ENCODE data around the gene COLEC11. TPM values are rescaled to one million over a fixed set of nuclear protein-coding genes. Genes with fewer than 3 reads are reported as not detected.

The COLEC11 gene
- total RNA-seq, 1 experiment from 2014 or later = 2.1 TPM

DNA sequence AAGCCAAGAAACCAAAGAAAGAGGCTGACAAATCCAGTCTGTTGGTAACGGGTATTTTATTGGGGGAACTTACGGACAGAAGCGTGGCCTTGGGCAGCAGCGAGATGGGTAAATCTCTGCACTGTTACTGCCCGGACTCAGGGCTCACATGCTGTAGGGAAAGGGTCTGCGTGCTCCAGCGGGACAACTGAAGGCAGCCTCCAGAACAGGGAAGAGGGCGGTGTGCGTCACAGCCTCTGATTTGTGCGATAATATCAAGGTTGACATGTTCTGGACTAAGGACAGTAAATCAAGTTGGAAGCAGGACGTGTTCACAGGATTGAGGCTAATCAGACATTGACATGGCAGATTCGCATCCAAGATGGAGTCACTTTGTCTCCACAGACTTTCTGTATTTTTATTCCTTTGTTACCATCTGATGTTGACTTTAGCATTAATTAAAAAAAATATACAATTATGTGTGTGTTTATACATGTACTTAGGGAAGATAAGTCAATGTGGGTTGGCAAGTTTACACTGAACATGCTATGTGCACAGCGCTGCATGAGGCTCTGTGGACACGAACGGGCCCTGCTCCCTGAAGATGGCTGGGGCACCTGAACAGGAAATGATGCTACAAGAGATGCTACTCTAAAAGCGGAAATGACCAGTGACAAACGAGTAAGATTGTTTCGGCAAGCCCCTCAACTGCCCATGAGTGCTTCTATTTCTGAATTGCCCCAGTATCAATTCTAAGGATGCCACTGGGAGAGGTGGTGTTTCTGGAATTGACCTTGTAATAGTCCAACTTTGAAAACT is 85.8 kb downstream of the COLEC11 start:
- no peak overlapping the region for H3K4me3 ChIP-seq
- no peaks in the 10 kb centered on the region for H3K36me3 ChIP-seq
- DNase-seq = no peak
- no peaks in the 10 kb centered on the region for H3K27me3 ChIP-seq
- H3K9me3 ChIP-seq = no peaks in the 10 kb centered on the region

GRCh38 chr2:3681625-3682024 is 86.7 kb downstream of the COLEC11 start:
- DNase-seq = no peak
- H3K4me3 ChIP-seq = no peak overlapping the region
- no peaks in the 10 kb centered on the region; the same call in 1 of the 2 replicates for H3K27me3 ChIP-seq
- H3K36me3 ChIP-seq = no peaks in the 10 kb centered on the region
- no peaks in the 10 kb centered on the region for H3K9me3 ChIP-seq

DNA sequence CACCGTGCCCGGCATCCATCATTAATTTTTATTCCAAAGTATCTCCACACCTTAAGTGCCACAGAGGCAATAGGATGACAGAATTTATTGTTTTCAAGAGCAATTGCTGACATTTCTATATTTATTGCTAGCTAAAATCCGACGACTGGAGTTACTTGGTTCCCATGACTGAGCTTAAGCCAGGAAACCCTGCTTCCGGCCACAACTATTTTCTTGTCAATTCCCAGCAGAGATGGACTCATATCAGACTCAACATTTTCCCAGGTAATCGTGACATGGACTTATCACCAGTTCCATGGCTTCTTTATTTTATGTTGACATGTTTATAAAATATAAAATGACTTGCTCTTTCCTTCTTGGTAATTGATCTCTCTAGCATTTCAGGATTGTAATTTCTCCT is 87.9 kb downstream of the COLEC11 start:
- Histone ChIP-seq H3K36me3 (no peaks in the 10 kb centered on the region), H3K4me3 (no peak overlapping the region), H3K27me3 (no peaks in the 10 kb centered on the region; the same call in 1 of the 2 replicates), H3K9me3 (no peaks in the 10 kb centered on the region)
- no peak for DNase-seq

GRCh38 chr2:3683748-3684454 is 89.0 kb downstream of the COLEC11 start:
- Histone ChIP-seq H3K9me3 (no peaks in the 10 kb centered on the region), H3K4me3 (no peak overlapping the region), H3K36me3 (no peaks in the 10 kb centered on the region), H3K27me3 (no peaks in the 10 kb centered on the region; the same call in 1 of the 2 replicates)
- no peak for DNase-seq

GRCh38 chr2:3689998-3690748 is 95.3 kb downstream of the COLEC11 start:
- no peak for DNase-seq
- H3K27me3 ChIP-seq = no peaks in the 10 kb centered on the region; the same call in 1 of the 2 replicates
- no peak overlapping the region for H3K4me3 ChIP-seq
- no peaks in the 10 kb centered on the region; the same call in 1 of the 2 replicates for H3K9me3 ChIP-seq
- no peaks in the 10 kb centered on the region for H3K36me3 ChIP-seq

DNA sequence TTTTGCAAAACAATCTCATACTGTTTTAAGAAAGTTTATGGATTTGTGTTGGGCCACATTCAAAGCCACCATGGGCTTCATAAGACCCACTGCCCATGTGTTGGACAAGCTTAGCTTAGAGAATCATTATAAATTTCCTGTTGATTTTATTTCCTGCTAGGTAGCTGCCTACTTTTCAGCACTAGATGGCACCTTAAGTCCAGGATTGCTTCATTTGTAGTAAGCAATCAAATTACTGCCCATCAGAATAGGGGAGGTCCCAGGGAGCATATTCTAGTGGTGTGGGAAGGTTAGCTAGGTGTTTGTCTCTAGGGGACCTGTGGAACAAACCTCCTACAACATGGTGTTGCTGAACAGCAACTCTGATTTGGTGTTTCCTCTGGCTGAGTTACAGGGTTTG is 97.5 kb downstream of the COLEC11 start:
- Histone ChIP-seq H3K9me3 (no peaks in the 10 kb centered on the region; the same call in 1 of the 2 replicates), H3K4me3 (no peak overlapping the region), H3K27me3 (no peaks in the 10 kb centered on the region; the same call in 1 of the 2 replicates), H3K36me3 (no peaks in the 10 kb centered on the region)
- no peak for DNase-seq

Other genes starting within 250 kb of the COLEC11 start
- 47.9 and 78.7 TPM in 2 replicates for gene EIPR1, start 217.3 kb upstream of the COLEC11 start, total RNA-seq (2014; rRNA removed; shearing (Covaris generic); ENCODE audit: low replicate concordance)
- gene TRAPPC12, start 215.4 kb upstream of the COLEC11 start, total RNA-seq (2014; rRNA removed; shearing (Covaris generic); ENCODE audit: low replicate concordance) = 27.6 and 29.3 TPM in 2 replicates
- 75.8 and 78.9 TPM in 2 replicates for gene ADI1, start 75.6 kb upstream of the COLEC11 start, total RNA-seq (2014; rRNA removed; shearing (Covaris generic); ENCODE audit: low replicate concordance)
- 26.0 and 71.0 TPM in 2 replicates for gene RNASEH1, start 36.8 kb upstream of the COLEC11 start, total RNA-seq (2014; rRNA removed; shearing (Covaris generic); ENCODE audit: low replicate concordance)
- gene RPS7, start 19.9 kb upstream of the COLEC11 start, total RNA-seq (2014; rRNA removed; shearing (Covaris generic); ENCODE audit: low replicate concordance) = 3,110 and 4,078 TPM in 2 replicates
- not detected in 2 replicates for gene ALLC, start 63.1 kb downstream of the COLEC11 start, total RNA-seq (2014; rRNA removed; shearing (Covaris generic); ENCODE audit: low replicate concordance)
- gene DCDC2C, start 108.5 kb downstream of the COLEC11 start, total RNA-seq (2014; rRNA removed; shearing (Covaris generic); ENCODE audit: low replicate concordance) = not detected in 2 replicates

All from MG63 (cell line).